ENCODE measurements around the gene SATB2.

The SATB2 gene

DNA sequence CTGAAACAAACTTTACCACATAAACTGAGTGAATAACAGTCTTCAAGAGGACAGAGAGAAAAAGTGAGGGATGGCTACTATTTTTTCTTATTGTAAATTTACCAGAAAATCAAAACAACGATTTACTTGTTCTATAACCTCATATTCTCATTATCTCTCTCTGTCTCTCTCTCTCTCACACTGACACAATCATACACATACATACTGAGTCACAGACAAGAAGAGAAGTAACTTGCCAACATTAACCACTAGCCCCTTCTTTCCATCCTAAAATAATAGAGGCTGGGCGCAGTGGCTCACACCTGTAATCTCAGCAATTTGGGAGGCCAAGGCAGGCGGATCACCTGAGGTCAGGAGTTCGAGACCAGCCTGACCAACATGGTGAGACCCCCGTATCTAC lies 18.2 kb downstream of the SATB2 start:
- H3K4me3 ChIP-seq (ENCODE audit: low read depth, low read length) = no peak overlapping the region
- TF ChIP-seq, protein P1, sequence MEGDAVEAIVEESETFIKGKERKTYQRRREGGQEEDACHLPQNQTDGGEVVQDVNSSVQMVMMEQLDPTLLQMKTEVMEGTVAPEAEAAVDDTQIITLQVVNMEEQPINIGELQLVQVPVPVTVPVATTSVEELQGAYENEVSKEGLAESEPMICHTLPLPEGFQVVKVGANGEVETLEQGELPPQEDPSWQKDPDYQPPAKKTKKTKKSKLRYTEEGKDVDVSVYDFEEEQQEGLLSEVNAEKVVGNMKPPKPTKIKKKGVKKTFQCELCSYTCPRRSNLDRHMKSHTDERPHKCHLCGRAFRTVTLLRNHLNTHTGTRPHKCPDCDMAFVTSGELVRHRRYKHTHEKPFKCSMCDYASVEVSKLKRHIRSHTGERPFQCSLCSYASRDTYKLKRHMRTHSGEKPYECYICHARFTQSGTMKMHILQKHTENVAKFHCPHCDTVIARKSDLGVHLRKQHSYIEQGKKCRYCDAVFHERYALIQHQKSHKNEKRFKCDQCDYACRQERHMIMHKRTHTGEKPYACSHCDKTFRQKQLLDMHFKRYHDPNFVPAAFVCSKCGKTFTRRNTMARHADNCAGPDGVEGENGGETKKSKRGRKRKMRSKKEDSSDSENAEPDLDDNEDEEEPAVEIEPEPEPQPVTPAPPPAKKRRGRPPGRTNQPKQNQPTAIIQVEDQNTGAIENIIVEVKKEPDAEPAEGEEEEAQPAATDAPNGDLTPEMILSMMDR (IDR thresholded peaks at IDR 0.05; ENCODE audit: insufficient read depth, low read length, missing control alignments) = no peak
- no peak for DNase-seq (ENCODE audit: low read depth, low spot score)
- ChIA-PET POLR2A (no interaction called here), CTCF (no interaction called here)

DNA sequence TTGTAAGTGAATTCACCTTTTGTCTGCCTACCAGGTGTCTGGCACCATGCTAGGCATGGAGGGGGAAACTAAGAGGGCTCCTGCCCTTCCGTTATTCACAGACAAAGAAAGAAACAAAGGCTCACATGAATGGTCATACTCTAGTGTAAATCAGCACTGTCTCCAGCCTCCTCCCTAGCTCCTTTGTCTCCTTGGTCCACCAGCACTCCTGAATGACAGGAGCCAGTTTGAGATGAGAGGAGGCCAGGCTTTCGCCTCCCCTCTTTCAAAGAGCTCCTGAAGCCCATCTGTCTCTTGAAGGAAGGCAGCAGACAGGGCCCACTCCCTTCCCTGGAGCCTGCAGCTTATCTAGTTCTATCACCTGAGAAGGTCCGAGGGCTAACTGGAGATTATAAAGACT lies 18.7 kb downstream of the SATB2 start:
- no peak for DNase-seq (ENCODE audit: low read depth, low spot score)
- POLR2A ChIA-PET = no interaction called here
- TF ChIP-seq, protein P1 (IDR thresholded peaks at IDR 0.05; ENCODE audit: insufficient read depth, low read length, missing control alignments) = no peak
- H3K4me3 ChIP-seq (ENCODE audit: low read depth, low read length) = no peak overlapping the region
- CTCF ChIA-PET = interaction anchor here (1.0 kb wide), 1 partner anchor 13 kb away, joined by 3 read pairs; no protein-coding TSS in a partner anchor

DNA sequence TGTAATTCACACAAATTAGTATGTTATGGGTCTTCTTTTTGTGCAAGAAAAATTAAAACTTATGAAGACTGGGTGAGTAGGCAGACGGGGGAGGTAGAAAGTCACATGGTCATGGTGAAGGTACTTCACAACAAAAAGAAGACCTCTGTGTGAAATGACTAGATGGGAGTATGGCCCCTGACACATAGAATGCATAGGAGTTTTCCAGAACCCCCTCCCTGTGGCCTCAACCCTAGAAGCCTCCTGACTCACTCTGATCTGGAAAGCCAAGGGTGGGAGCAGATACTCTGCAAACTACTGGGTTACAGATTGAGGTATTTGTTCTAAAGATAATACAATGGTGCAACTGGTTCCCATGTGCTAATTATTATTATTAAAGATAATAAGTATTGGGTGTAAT lies 23.2 kb downstream of the SATB2 start:
- ChIA-PET CTCF (no interaction called here), POLR2A (no interaction called here)

DNA sequence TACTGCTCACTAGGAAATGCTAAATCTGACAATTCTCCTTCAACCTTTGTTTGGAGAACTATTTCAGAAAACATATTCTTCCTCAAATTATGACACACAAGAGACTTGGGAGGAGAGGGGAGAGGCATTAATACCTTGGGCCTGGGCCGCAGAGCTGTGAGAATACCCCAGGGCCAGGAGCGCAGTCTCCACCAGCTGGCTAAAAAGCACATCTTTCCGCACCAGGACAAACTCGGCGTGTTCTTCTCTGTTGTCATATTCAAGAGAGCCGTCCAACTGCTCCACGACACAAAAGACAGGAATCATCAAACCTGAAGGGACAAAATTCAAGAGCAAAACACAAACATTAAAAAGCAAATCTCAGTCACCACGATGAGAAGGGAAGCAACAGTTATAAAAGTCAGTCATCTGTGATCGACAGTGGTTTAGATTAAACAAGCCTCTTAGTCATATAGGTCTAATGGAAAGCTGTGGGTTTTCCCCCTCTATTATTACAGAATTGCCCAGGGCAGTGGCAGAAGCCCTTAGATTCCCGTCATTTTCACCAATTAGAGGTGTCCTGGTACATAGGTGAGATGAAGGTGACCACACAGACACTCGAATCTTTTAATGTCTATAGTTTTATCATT lies 24.4 kb downstream of the SATB2 start:
- CTCF ChIA-PET = no interaction called here

More for the DNA sequence above, 23.2 kb downstream of the SATB2 start:
- no peak for DNase-seq (ENCODE audit: low read depth, low spot score)
- TF ChIP-seq, protein P1 (IDR thresholded peaks at IDR 0.05; ENCODE audit: insufficient read depth, low read length, missing control alignments) = no peak
- H3K4me3 ChIP-seq (ENCODE audit: low read depth, low read length) = no peak overlapping the region

DNA sequence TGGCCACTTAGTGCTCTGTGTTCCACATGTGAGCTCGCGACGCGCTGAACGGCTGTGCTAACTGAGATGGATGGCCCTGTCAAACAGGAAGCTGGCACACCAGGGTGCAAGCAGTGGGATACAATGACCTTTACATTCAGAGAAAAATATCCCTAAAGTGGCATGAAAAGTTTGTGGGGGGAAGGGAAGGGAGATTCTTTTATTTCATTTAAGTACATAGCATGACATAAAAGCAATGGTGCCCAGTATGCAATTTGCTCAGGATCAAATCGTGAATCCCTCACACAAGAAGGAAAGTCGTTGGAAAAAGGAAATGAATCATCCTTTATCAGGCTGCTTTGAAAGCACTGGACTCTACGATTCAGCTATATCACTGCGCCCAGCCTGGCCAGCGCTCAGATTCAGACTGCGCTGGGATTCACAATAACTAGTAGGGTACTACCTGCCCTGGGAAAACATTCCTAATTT lies 26.0 kb downstream of the SATB2 start:
- TF ChIP-seq, protein P1 (IDR thresholded peaks at IDR 0.05; ENCODE audit: insufficient read depth, low read length, missing control alignments) = no peak
- no peak for DNase-seq (ENCODE audit: low read depth, low spot score)
- H3K4me3 ChIP-seq (ENCODE audit: low read depth, low read length) = no peak overlapping the region
- ChIA-PET CTCF (no interaction called here), POLR2A (interaction anchor here (0.5 kb wide), 1 partner anchor 18 kb away, joined by 3 read pairs; no protein-coding TSS in a partner anchor)

More for the DNA sequence above, 24.4 kb downstream of the SATB2 start:
- no peak for DNase-seq (ENCODE audit: low read depth, low spot score)
- no peak overlapping the region for H3K4me3 ChIP-seq (ENCODE audit: low read depth, low read length)
- TF ChIP-seq, protein P1 (IDR thresholded peaks at IDR 0.05; ENCODE audit: insufficient read depth, low read length, missing control alignments) = no peak
- POLR2A ChIA-PET = no interaction called here

DNA sequence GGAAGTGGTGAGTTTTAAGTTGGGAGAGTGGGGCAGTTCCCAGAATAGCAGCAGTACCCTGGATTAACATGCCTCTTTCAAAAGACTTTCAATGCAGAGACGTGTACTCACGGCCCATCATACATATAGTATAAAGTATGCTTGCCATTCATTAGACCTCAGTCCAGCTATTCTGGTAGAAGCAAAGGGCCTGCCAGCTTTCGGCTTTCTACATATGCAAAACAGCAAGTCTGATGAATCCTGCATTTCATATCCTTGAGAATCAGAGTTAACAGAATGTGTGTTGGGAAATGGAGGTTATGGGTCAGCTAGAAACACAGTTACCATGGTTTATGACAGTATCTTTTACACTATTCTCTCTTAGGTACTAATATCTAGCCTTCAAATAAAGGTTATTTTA lies 27.5 kb downstream of the SATB2 start:
- H3K4me3 ChIP-seq (ENCODE audit: low read depth, low read length) = no peak overlapping the region
- DNase-seq (ENCODE audit: low read depth, low spot score) = no peak
- ChIA-PET CTCF (interaction anchor here (1.2 kb wide), 1 partner anchor 15 kb away, joined by 3 read pairs; no protein-coding TSS in a partner anchor), POLR2A (no interaction called here)
- TF ChIP-seq, protein P1 (IDR thresholded peaks at IDR 0.05; ENCODE audit: insufficient read depth, low read length, missing control alignments) = no peak
